IMR-90 (cell line): ENCODE measurements around the gene SP3. TPM values are rescaled to one million over a fixed set of nuclear protein-coding genes. Genes with fewer than 3 reads are reported as not detected.

Source experiments
- ATAC-seq: fragments of 200-7000 bp; cut with Tn5 transposase; 2 replicates; pipeline ENCODE4 v1.9.1; 2020; ENCODE audit warnings: low read depth, mild to moderate bottlenecking, moderate library complexity
- BruUV-seq: library from RNA; stranded (reverse); fragments of 400-500 nt; replicated peaks from 2 replicates; lab custom pipeline; 2021; lab: Mats Ljungman, UMichigan
- CTCF ChIA-PET: fragments of 300-600 bp; formaldehyde crosslinking; extraction: SDS; loops from one replicate; lab custom pipeline; 2021; ENCODE audit warnings: antibody characterized with exemption; lab: Yijun Ruan, JAX
- POLR2A ChIA-PET: fragments of 300-600 bp; sonication (Branson Sonifier 250); formaldehyde crosslinking; loops from one replicate; lab custom pipeline; 2022; ENCODE audit warnings: antibody characterized with exemption; ENCODE audit not compliant: unreplicated experiment; lab: Charles Lee
- DNase-seq: peaks from one replicate; pipeline ENCODE4 v3.0.0; 2013
- H2AFZ ChIP-seq: replicated peaks from 2 replicates; pipeline ENCODE3; 2013; ENCODE audit warnings: low read length, mild to moderate bottlenecking; ENCODE audit not compliant: poor library complexity
- H2AK5ac ChIP-seq: 2 replicates; pipeline ENCODE4 v1.6.1; 2013; ENCODE audit warnings: low read depth, low read length, inconsistent platforms
- H2AK9ac ChIP-seq: replicated peaks from 2 replicates; pipeline ENCODE3; 2013; ENCODE audit warnings: mild to moderate bottlenecking, low read depth, low read length, moderate library complexity; ENCODE audit not compliant: poor library complexity
- H2BK120ac ChIP-seq: 2 replicates; pipeline ENCODE4 v1.6.1; 2013; ENCODE audit warnings: low read depth, low read length, inconsistent platforms
- H2BK15ac ChIP-seq: 3 replicates; pipeline ENCODE4 v1.6.1; 2013; ENCODE audit warnings: low read depth, low read length, inconsistent platforms
- H2BK20ac ChIP-seq: 2 replicates; pipeline ENCODE4 v1.6.1; 2013; ENCODE audit warnings: low read depth, mild to moderate bottlenecking, inconsistent platforms, low read length, moderate library complexity
- H2BK5ac ChIP-seq: 2 replicates; pipeline ENCODE4 v1.6.1; 2013; ENCODE audit warnings: mild to moderate bottlenecking, low read depth, low read length, inconsistent platforms; ENCODE audit not compliant: poor library complexity, severe bottlenecking
- H3K14ac ChIP-seq: replicated peaks from 2 replicates; pipeline ENCODE4 v1.6.1; 2013; ENCODE audit warnings: low read depth, low read length, inconsistent platforms
- H3K18ac ChIP-seq: 2 replicates; pipeline ENCODE4 v1.6.1; 2013; ENCODE audit warnings: low read depth, low read length, control low read depth
- H3K23ac ChIP-seq: 2 replicates; pipeline ENCODE4 v1.6.1; 2013; ENCODE audit warnings: low read depth, low read length, inconsistent platforms
- H3K27ac ChIP-seq: 2 replicates; pipeline ENCODE4 v1.5.1; 2013; ENCODE audit warnings: mild to moderate bottlenecking, control low read depth, low read length; ENCODE audit not compliant: insufficient read depth
- H3K27me3 ChIP-seq: 2 replicates; pipeline ENCODE4 v1.6.1; 2013; ENCODE audit warnings: low read length; ENCODE audit not compliant: control insufficient read depth, insufficient read depth
- H3K36me3 ChIP-seq: 2 replicates; pipeline ENCODE4 v1.6.1; 2013; ENCODE audit warnings: low read length, mixed read lengths; ENCODE audit not compliant: control insufficient read depth, insufficient read depth
- H3K4ac ChIP-seq: 2 replicates; pipeline ENCODE4 v1.6.1; 2013; ENCODE audit warnings: low read depth, low read length, inconsistent platforms
- H3K4me1 ChIP-seq: 2 replicates; pipeline ENCODE4 v1.6.1; 2013; ENCODE audit warnings: low read length, mixed read lengths; ENCODE audit not compliant: control insufficient read depth, insufficient read depth
- H3K4me2 ChIP-seq: 2 replicates; pipeline ENCODE4 v1.6.1; 2013; ENCODE audit warnings: low read depth, mild to moderate bottlenecking, control low read depth, low read length, moderate library complexity
- H3K4me3 ChIP-seq: 2 replicates; pipeline ENCODE4 v1.5.1; 2013; ENCODE audit warnings: low read depth, mild to moderate bottlenecking, control low read depth, low read length, moderate library complexity; ENCODE audit not compliant: insufficient read depth
- H3K56ac ChIP-seq: 2 replicates; pipeline ENCODE4 v1.6.1; 2013; ENCODE audit warnings: low read length, inconsistent platforms; ENCODE audit not compliant: insufficient read depth; ENCODE audit errors: extremely low read depth
- H3K79me1 ChIP-seq, 2 experiments: 2 replicates each; pipeline ENCODE4 v1.6.1; 2013; ENCODE audit warnings: low read length in 2 of 2, inconsistent platforms in 1 of 2, low read depth in 1 of 2
- H3K9ac ChIP-seq: 2 replicates; pipeline ENCODE4 v1.6.1; 2013; ENCODE audit warnings: low read depth, low read length, control low read depth
- H3K9me1 ChIP-seq: 2 replicates; pipeline ENCODE4 v1.6.1; 2013; ENCODE audit warnings: low read length, inconsistent platforms; ENCODE audit not compliant: insufficient read depth
- H3K9me3 ChIP-seq: 2 replicates; pipeline ENCODE4 v1.6.1; 2013; ENCODE audit warnings: low read length; ENCODE audit not compliant: control insufficient read depth, insufficient read depth
- H4K20me1 ChIP-seq: 2 replicates; pipeline ENCODE4 v1.6.1; 2013; ENCODE audit warnings: low read length, inconsistent platforms; ENCODE audit not compliant: insufficient read depth
- H4K5ac ChIP-seq: 2 replicates; pipeline ENCODE4 v1.6.1; 2013; ENCODE audit warnings: mild to moderate bottlenecking, low read depth, low read length, control low read depth
- H4K8ac ChIP-seq, 2 experiments: 2 replicates each; pipeline ENCODE4 v1.6.1; 2013; ENCODE audit warnings: low read depth in 2 of 2, low read length in 2 of 2, control low read depth in 1 of 2, inconsistent platforms in 1 of 2
- H4K91ac ChIP-seq: 2 replicates; pipeline ENCODE4 v1.6.1; 2013; ENCODE audit warnings: low read depth, low read length, inconsistent platforms; ENCODE audit not compliant: insufficient read depth
- BHLHE40 ChIP-seq: fragments of 150-350 bp; IDR thresholded peaks from 2 replicates; pipeline ENCODE4 v1.6.1; 2016; ENCODE audit warnings: mild to moderate bottlenecking, low read depth, low read length
- CEBPB ChIP-seq: IDR thresholded peaks from 2 replicates; pipeline ENCODE4 v1.6.1; 2012; ENCODE audit warnings: low read depth, low read length, improper control_type of control experiment
- CHD1 ChIP-seq: IDR thresholded peaks from 2 replicates; pipeline ENCODE4 v1.6.1; 2012; ENCODE audit warnings: low read depth, low read length, improper control_type of control experiment
- CTCF ChIP-seq: conservative IDR thresholded peaks from 2 replicates; pipeline ENCODE4 v1.5.1; 2012; ENCODE audit warnings: mild to moderate bottlenecking, low read depth, low read length, improper control_type of control experiment
- ELK1 ChIP-seq: fragments of 150-350 bp; IDR thresholded peaks from 2 replicates; pipeline ENCODE4 v1.6.1; 2016; ENCODE audit warnings: low read depth, mild to moderate bottlenecking, low read length, moderate library complexity, borderline replicate concordance
- FOS ChIP-seq: fragments of 150-350 bp; IDR thresholded peaks from 2 replicates; pipeline ENCODE4 v1.6.1; 2016; ENCODE audit warnings: low read depth, low read length
- MAFK ChIP-seq: IDR thresholded peaks from 2 replicates; pipeline ENCODE4 v1.6.1; 2012; ENCODE audit warnings: low read depth, low read length, improper control_type of control experiment
- MAZ ChIP-seq: IDR thresholded peaks from 2 replicates; pipeline ENCODE4 v1.6.1; 2012; ENCODE audit warnings: low read depth, mild to moderate bottlenecking, low read length, improper control_type of control experiment, moderate library complexity, borderline replicate concordance
- MXI1 ChIP-seq: IDR thresholded peaks from 2 replicates; pipeline ENCODE4 v1.6.1; 2012; ENCODE audit warnings: low read depth, mild to moderate bottlenecking, low read length, moderate library complexity, borderline replicate concordance
- NFE2L2 ChIP-seq: fragments of 150-350 bp; IDR thresholded peaks from 2 replicates; pipeline ENCODE4 v1.6.1; 2016; ENCODE audit warnings: low read depth, mild to moderate bottlenecking, low read length
- POLR2A ChIP-seq: IDR thresholded peaks from 2 replicates; pipeline ENCODE4 v1.6.1; 2012; ENCODE audit warnings: mild to moderate bottlenecking, low read depth, low read length
- RAD21 ChIP-seq: IDR thresholded peaks from 2 replicates; pipeline ENCODE4 v1.6.1; 2012; ENCODE audit warnings: low read length, improper control_type of control experiment
- RFX5 ChIP-seq: IDR thresholded peaks from 2 replicates; pipeline ENCODE4 v1.8.0; 2012; ENCODE audit warnings: low read depth, mild to moderate bottlenecking, low read length, moderate library complexity
- SMC3 ChIP-seq: fragments of 150-350 bp; IDR thresholded peaks from 2 replicates; pipeline ENCODE4 v1.6.1; 2016; ENCODE audit warnings: low read depth, mild to moderate bottlenecking, antibody characterized with exemption, low read length, moderate library complexity
- USF2 ChIP-seq: fragments of 150-350 bp; IDR thresholded peaks from 2 replicates; pipeline ENCODE4 v1.6.1; 2017; ENCODE audit warnings: mild to moderate bottlenecking, antibody characterized with exemption, low read length, low read depth
- WGBS, 2 experiments: methylation state at CpG; one replicate each; pipeline versions ENCODE4 v1.1.5 to v1.1.7; 2013; ENCODE audit warnings: missing lambda C conversion rate in 2 of 2; ENCODE audit not compliant: insufficient read length in 1 of 2; ENCODE audit errors: extremely low coverage in 2 of 2; 5-methylcytosine and 5-hydroxymethylcytosine counted together
- dilution Hi-C: fragments of 300-500 bp; cut with HindIII; formaldehyde crosslinking; loops from one replicate; pipeline ENCODE4 v1.14.3; 2018; ENCODE audit warnings: low sequenced_read_pairs; ENCODE audit not compliant: unreplicated experiment
- in situ Hi-C: fragments of 300-500 bp; cut with MboI; formaldehyde crosslinking; loops from 3 replicates; pipeline ENCODE4 v1.14.3; 2019; ENCODE audit warnings: low sequenced_read_pairs, inconsistent platforms, mixed read lengths
- intact Hi-C: fragments of 100-400 bp; cut with micrococcal nuclease; formaldehyde crosslinking; loops from 2 replicates; pipeline ENCODE4 v1.10.0; 2022
- polyA plus RNA-seq, 3 experiments: library from polyadenylated mRNA; depleted of rRNA; stranded (reverse); fragments of >200 nt; gene quantifications; 2 replicates each; pipeline ENCODE4 v1.2.3, GENCODE V29; 2012; ENCODE audit warnings: low replicate concordance in 1 of 3
- total RNA-seq: library from RNA; depleted of rRNA; stranded (reverse); fragments of >200 nt; gene quantifications from 2 replicates; pipeline ENCODE4 v1.2.3, GENCODE V29; 2012

The SP3 gene
- total and polyA plus RNA-seq, 2 of the 4 experiments (the other 2 are of a cell fraction), result 26.7 to 136 TPM

- TF ChIP-seq CTCF (no peak), SMC3 (no peak), POLR2A (no peak), RAD21 (no peak), BHLHE40 (no peak), RFX5 (no peak), FOS (no peak), ELK1 (no peak), MAZ (no peak), MXI1 (no peak), CHD1 (no peak), MAFK (no peak), NFE2L2 (no peak), USF2 (no peak), CEBPB (no peak)
- H4K5ac ChIP-seq, result no peak overlapping the region
- H3K9me3 ChIP-seq, result no peaks in the 10 kb centered on the region
- intact Hi-C loops (no loop called here), dilution Hi-C loops (no loop called here), in situ Hi-C loops (no loop called here)
- H3K9ac ChIP-seq, result no peak overlapping the region
- POLR2A ChIA-PET, result no interaction called here
- H3K79me1 ChIP-seq, result no peaks in the 10 kb centered on the region
- peak overlapping the region; percentile 60; the same call in 1 of the 2 replicates for H3K18ac ChIP-seq
- DNase-seq (no peak), ATAC-seq (peak; percentile 50; the same call in 1 of the 2 replicates)
- H2AFZ ChIP-seq, result peak overlapping the region; percentile 74
- peaks cover 17% of the 10 kb centered on the region for H3K4me1 ChIP-seq
- no peaks in the 10 kb centered on the region for H3K27me3 ChIP-seq
- H2AK5ac ChIP-seq, result no peak overlapping the region
- peak overlapping the region; percentile 32 for H2BK120ac ChIP-seq
- H3K9me1 ChIP-seq, result peaks cover 14% of the 10 kb centered on the region
- no peak overlapping the region for H3K4me3 ChIP-seq
- no peaks in the 10 kb centered on the region for H4K20me1 ChIP-seq
- peak overlapping the region; percentile 24; the same call in 1 of the 2 replicates for H3K4ac ChIP-seq
- no peak overlapping the region for H2AK9ac ChIP-seq
- no peak overlapping the region for H3K4me2 ChIP-seq
- 0 out of 3 replicates have a peak overlapping the region, but pooled peaks have one; percentile 84 for H2BK15ac ChIP-seq
- no peak overlapping the region for H2BK5ac ChIP-seq
- H3K36me3 ChIP-seq, result no peaks in the 10 kb centered on the region
- peak overlapping the region in 1 of 2 experiments; percentile 39; a peak in 2 of 4 replicates for H4K8ac ChIP-seq
- CTCF ChIA-PET, result no interaction called here
- H3K27ac ChIP-seq, result no peak overlapping the region
- no peak overlapping the region; the same call in 1 of the 2 replicates for H2BK20ac ChIP-seq
- BruUV-seq, result no TSS peak
- no peak overlapping the region for H3K23ac ChIP-seq
- no CpG with 5 or more reads among the region's 9 CpGs for WGBS, 2 experiments
- no peak overlapping the region; the same call in 1 of the 2 replicates for H3K14ac ChIP-seq
- H4K91ac ChIP-seq, result no peak overlapping the region
- H3K56ac ChIP-seq, result no peak overlapping the region
These were observed 19.9 kb upstream of the SP3 start for GRCh38 chr2:173984866-173985604.
